OCI-LY7 (cell line): ENCODE results near the gene CUEDC2. TPM values are rescaled to one million over a fixed set of nuclear protein-coding genes. Genes with fewer than 3 reads are reported as not detected.

ENCODE experiments used
- BruUV-seq: library from RNA; stranded (reverse); fragments of 400-500 nt; replicated peaks from 2 replicates; lab custom pipeline; 2021; lab: Mats Ljungman, UMichigan
- CTCF ChIA-PET: fragments of 300-600 bp; sonication (Branson Sonifier 250); formaldehyde crosslinking; loops from one replicate; lab custom pipeline; 2022; ENCODE audit warnings: antibody characterized with exemption; ENCODE audit not compliant: unreplicated experiment; lab: Charles Lee
- POLR2A ChIA-PET: fragments of 300-600 bp; sonication (Branson Sonifier 250); formaldehyde crosslinking; loops from one replicate; lab custom pipeline; 2022; ENCODE audit warnings: antibody characterized with exemption; lab: Charles Lee
- DNase-seq: peaks from one replicate; pipeline ENCODE4 v3.0.0-alpha.2; 2015; ENCODE audit warnings: low spot score
- H2AFZ ChIP-seq: fragments of 200-600 bp; sonication (generic), shearing (Covaris generic); 2 replicates; pipeline ENCODE4 v1.6.1; 2014; ENCODE audit warnings: mild to moderate bottlenecking, antibody characterized with exemption, low read length, moderate library complexity
- H3K27ac ChIP-seq: fragments of 200-600 bp; sonication (generic); 2 replicates; pipeline ENCODE4 v1.5.1; 2014; ENCODE audit warnings: mixed run types, low read depth, mild to moderate bottlenecking, moderate library complexity, low read length, inconsistent platforms; ENCODE audit not compliant: poor library complexity, severe bottlenecking
- H3K36me3 ChIP-seq: fragments of 200-600 bp; sonication (generic); 2 replicates; pipeline ENCODE4 v1.6.1; 2014; ENCODE audit warnings: mild to moderate bottlenecking, antibody characterized with exemption, low read length, moderate library complexity, mixed read lengths; ENCODE audit not compliant: insufficient read depth
- H3K4me1 ChIP-seq: fragments of 200-600 bp; sonication (generic); 2 replicates; pipeline ENCODE4 v1.5.1; 2014; ENCODE audit warnings: mild to moderate bottlenecking, low read length; ENCODE audit not compliant: insufficient read depth, poor library complexity, severe bottlenecking
- H3K4me2 ChIP-seq: fragments of 200-600 bp; sonication (generic); 2 replicates; pipeline ENCODE4 v1.6.1; 2014; ENCODE audit warnings: mild to moderate bottlenecking, low read length
- H3K4me3 ChIP-seq: fragments of 200-600 bp; sonication (generic); 2 replicates; pipeline ENCODE4 v1.5.1; 2014; ENCODE audit warnings: mild to moderate bottlenecking, low read depth, low read length; ENCODE audit not compliant: poor library complexity, severe bottlenecking
- H3K79me2 ChIP-seq: fragments of 200-600 bp; sonication (generic); 2 replicates; pipeline ENCODE4 v1.6.1; 2016; ENCODE audit warnings: low read depth, mild to moderate bottlenecking, low read length, moderate library complexity, mixed read lengths; ENCODE audit not compliant: insufficient read depth
- H3K9me2 ChIP-seq: fragments of 200-600 bp; sonication (generic); 2 replicates; pipeline ENCODE4 v1.6.1; 2016; ENCODE audit warnings: mild to moderate bottlenecking, low read length, mixed read lengths; ENCODE audit not compliant: insufficient read depth
- H3K9me3 ChIP-seq: fragments of 200-600 bp; sonication (generic); 2 replicates; pipeline ENCODE4 v1.6.1; 2014; ENCODE audit warnings: mild to moderate bottlenecking, mixed run types, low read length, mixed read lengths
- H4K20me1 ChIP-seq: fragments of 200-600 bp; sonication (generic); 2 replicates; pipeline ENCODE4 v1.6.1; 2014; ENCODE audit warnings: mild to moderate bottlenecking, antibody characterized with exemption, low read length, moderate library complexity, mixed read lengths; ENCODE audit not compliant: insufficient read depth
- CTCF ChIP-seq: fragments of 200-600 bp; sonication (generic); conservative IDR thresholded peaks from 2 replicates; pipeline ENCODE4 v1.5.1; 2014; ENCODE audit warnings: mild to moderate bottlenecking, antibody characterized with exemption, low read length, moderate library complexity, mixed read lengths
- EZH2phosphoT487 ChIP-seq: fragments of 200-600 bp; sonication (generic); IDR thresholded peaks from 2 replicates; pipeline ENCODE4 v1.6.1; 2018; ENCODE audit warnings: low read depth, borderline replicate concordance, mild to moderate bottlenecking, mixed run types, antibody characterized with exemption, low read length, moderate library complexity, mixed read lengths
- intact Hi-C: fragments of 100-400 bp; cut with micrococcal nuclease; formaldehyde crosslinking; loops from one replicate; pipeline ENCODE4 v1.10.0; 2022; ENCODE audit not compliant: unreplicated experiment
- total RNA-seq, 2 experiments: library from RNA; depleted of rRNA in 1 of 2; stranded (reverse); fragments of >200 nt in 1 of 2; shearing (Covaris generic) in 1 of 2; gene quantifications; 2 replicates each; pipeline ENCODE4 v1.2.3, GENCODE V29; 2014 to 2022

The CUEDC2 gene
- total RNA-seq, 2 experiments from 2014 or later, result 48.9 to 73.3 TPM

GRCh38 chr10:102468683-102469082 lies 36.3 kb upstream of the CUEDC2 start:
- POLR2A ChIA-PET, result interaction anchor here (0.6 to 1.1 kb wide), 2 partner anchors 20 to 32 kb away, joined by 3 to 6 read pairs; no protein-coding TSS in a partner anchor
- no TSS peak for BruUV-seq

GRCh38 chr10:102467971-102468438 lies 35.6 kb upstream of the CUEDC2 start:
- Histone ChIP-seq H3K4me3 (no peak overlapping the region), H2AFZ (no peak overlapping the region), H3K4me1 (peaks cover 9% of the 10 kb centered on the region), H4K20me1 (no peaks in the 10 kb centered on the region), H3K4me2 (no peak overlapping the region), H3K27ac (no peak overlapping the region), H3K36me3 (peaks cover 9% of the 10 kb centered on the region; the same call in 1 of the 2 replicates), H3K9me3 (no peaks in the 10 kb centered on the region), H3K79me2 (peaks cover 7% of the 10 kb centered on the region; the same call in 1 of the 2 replicates), H3K9me2 (no peaks in the 10 kb centered on the region)
- BruUV-seq, result no TSS peak
- intact Hi-C loops, result no loop called here
- ChIA-PET POLR2A (interaction anchor here (0.5 kb wide), 1 partner anchor 18 kb away, joined by 4 read pairs; no protein-coding TSS in a partner anchor), CTCF (no interaction called here)
- DNase-seq, result no peak
- TF ChIP-seq EZH2phosphoT487 (no peak), CTCF (no peak)

More at GRCh38 chr10:102468683-102469082, 36.3 kb upstream of the CUEDC2 start:
- Histone ChIP-seq H4K20me1 (no peaks in the 10 kb centered on the region), H3K4me1 (peaks cover 3% of the 10 kb centered on the region), H3K36me3 (peaks cover 12% of the 10 kb centered on the region; the same call in 1 of the 2 replicates), H3K9me2 (no peaks in the 10 kb centered on the region), H3K4me3 (no peak overlapping the region), H3K79me2 (peaks cover 3% of the 10 kb centered on the region; the same call in 1 of the 2 replicates), H3K27ac (no peak overlapping the region), H2AFZ (no peak overlapping the region), H3K9me3 (no peaks in the 10 kb centered on the region), H3K4me2 (no peak overlapping the region)
- CTCF ChIA-PET, result no interaction called here
- TF ChIP-seq CTCF, result no peak
- TF ChIP-seq EZH2phosphoT487, result no peak
- no peak for DNase-seq
- intact Hi-C loops, result no loop called here

GRCh38 chr10:102467318-102467717 lies 34.9 kb upstream of the CUEDC2 start:
- POLR2A ChIA-PET, result interaction anchor here (0.9 kb wide), 1 partner anchor 32 kb away, joined by 3 read pairs; no protein-coding TSS in a partner anchor
- no peak for DNase-seq
- Histone ChIP-seq H4K20me1 (no peaks in the 10 kb centered on the region), H3K27ac (no peak overlapping the region), H3K9me3 (no peaks in the 10 kb centered on the region), H3K79me2 (peaks cover 8% of the 10 kb centered on the region; the same call in 1 of the 2 replicates), H2AFZ (no peak overlapping the region), H3K4me2 (no peak overlapping the region), H3K9me2 (no peaks in the 10 kb centered on the region), H3K4me3 (no peak overlapping the region), H3K4me1 (peaks cover 16% of the 10 kb centered on the region), H3K36me3 (peaks cover 9% of the 10 kb centered on the region; the same call in 1 of the 2 replicates)
- no TSS peak for BruUV-seq
- intact Hi-C loops, result no loop called here
- CTCF ChIA-PET, result no interaction called here
- TF ChIP-seq CTCF (no peak), EZH2phosphoT487 (no peak)
